Airway epithelial cell (primary cell): Measurements from ENCODE around the gene CFI. TPM values are rescaled to one million over a fixed set of nuclear protein-coding genes. Genes with fewer than 3 reads are reported as not detected.

Experiments used
- total RNA-seq: library from RNA; depleted of rRNA; stranded (reverse); fragments of >200 nt; gene quantifications from 2 replicates; pipeline ENCODE4 v1.2.3, GENCODE V29; 2015

CFI gene
- total RNA-seq: 0.21 TPM in 1 of 2 replicates, not detected in the other

GRCh38 chr4:109801895-109802319 is at the start of gene CFI:
Gene CFI, minus strand, starts transcription at chr4:109801999. Its CDS starts 28 bp downstream, at chr4:109801971.

DNA sequence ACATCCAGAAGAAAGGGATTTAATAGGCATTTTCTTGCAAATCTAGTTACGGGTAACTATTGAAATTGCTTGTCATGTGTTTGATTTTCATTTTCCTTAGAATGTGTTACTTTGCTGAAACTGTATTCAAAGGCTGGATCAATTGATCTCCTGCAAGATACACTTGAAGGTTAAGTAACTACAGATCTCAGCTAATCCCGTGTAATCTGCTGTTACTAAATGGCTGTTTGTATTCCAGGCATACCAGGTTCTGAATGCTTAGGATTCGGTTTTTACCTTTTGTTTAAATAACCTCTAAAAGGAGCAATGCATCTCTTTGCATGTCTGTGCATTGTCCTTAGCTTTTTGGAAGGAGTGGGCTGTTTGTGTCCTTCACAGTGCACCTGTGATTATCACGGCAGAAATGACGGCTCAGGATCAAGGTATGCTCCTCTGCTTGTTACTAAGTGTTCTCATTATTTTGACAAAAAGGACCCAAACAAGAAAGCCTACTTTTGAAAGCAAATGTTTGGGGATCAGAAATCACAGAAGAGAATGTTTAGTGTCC is 46.2 kb upstream of the CFI start, which contains the start of gene LRIT3:
Gene LRIT3 (plus strand): TSS at position 212 of the 547 bp plus-strand sequence. CDS start 95 bp downstream, at position 307.

GRCh38 chr4:109827672-109828071 is 25.9 kb upstream of the CFI start, which contains the start of gene RRH:
Gene RRH, plus strand, starts transcription at chr4:109827972. Its CDS starts 56 bp downstream, at chr4:109828028.

GRCh38 chr4:109815151-109816081 is 13.6 kb upstream of the CFI start, which contains the start of gene GAR1:
Gene GAR1, plus strand, starts transcription at chr4:109815762. Its CDS starts 403 bp downstream, at chr4:109816165.

DNA sequence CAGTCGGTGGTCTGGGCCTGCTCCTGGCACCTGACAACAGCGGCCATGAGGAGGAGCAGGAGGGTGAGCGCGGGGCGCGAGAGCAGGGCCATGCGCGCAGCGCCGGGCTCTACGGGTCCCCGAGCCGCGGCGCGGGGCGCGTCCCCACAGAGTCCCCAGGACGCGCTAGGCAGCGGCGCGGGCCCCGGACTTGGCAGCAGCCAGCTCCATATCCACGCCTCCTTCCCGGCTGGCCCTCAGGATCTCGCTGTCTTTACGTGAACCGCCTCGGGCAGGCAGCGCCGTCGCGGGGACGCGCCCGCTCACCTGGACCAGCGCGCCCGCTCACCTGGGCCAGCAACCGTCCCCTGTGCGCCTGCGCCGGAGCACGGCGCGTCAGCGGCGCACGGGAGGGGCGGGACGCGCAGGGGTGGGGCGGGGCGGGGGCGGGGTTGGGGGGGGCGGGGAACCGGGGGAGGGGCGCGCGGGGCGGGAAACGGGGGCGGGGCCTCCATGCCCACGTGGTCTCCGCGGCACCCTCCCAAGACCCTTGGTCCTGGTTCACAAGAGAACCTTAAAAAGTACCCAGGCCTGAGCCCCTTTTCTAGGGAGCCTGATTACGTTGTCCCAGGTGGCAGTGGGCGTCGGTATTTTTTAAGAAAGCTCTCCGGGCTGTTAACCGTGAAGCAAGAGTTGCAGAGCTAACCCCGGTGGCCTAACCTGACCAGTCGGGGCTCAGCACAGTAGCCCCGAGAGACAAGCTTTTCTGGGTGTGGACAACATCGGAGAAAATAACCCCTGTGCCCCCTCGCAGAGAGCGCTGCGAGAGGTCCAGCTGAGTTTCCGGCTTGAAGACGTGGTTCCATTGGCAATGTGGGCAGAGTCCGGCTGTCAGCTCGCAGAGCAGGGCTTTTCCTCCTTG is 71.8 kb downstream of the CFI start, which contains the start of gene PLA2G12A:
Gene PLA2G12A (minus strand): TSS at position 353 of the 901 bp plus-strand sequence. CDS start 261 bp downstream, at position 92.

GRCh38 chr4:109702950-109703663 is 98.7 kb downstream of the CFI start, which contains the start of gene CASP6:
Gene CASP6, minus strand, starts transcription at chr4:109703445. Its CDS starts 50 bp downstream, at chr4:109703395.

Other genes starting within 250 kb of the CFI start
- gene MCUB, start 241.8 kb downstream of the CFI start, total RNA-seq: 23.5 and 58.4 TPM in 2 replicates
- 33.1 and 37.3 TPM in 2 replicates for gene CASP6, start 98.6 kb downstream of the CFI start, total RNA-seq
- 34.5 and 41.5 TPM in 2 replicates for gene PLA2G12A, start 71.9 kb downstream of the CFI start, total RNA-seq
- 11.2 and 12.5 TPM in 2 replicates for gene GAR1, start 13.8 kb upstream of the CFI start, total RNA-seq
- not detected in 2 replicates for gene RRH, start 26.0 kb upstream of the CFI start, total RNA-seq
- gene LRIT3, start 46.1 kb upstream of the CFI start, total RNA-seq: 0.07 TPM in 1 of 2 replicates, not detected in the other
- gene EGF, start 110.9 kb upstream of the CFI start, total RNA-seq: 0.14 and 0.28 TPM in 2 replicates